ENCODE measurements around the gene RGP1.

DNA sequence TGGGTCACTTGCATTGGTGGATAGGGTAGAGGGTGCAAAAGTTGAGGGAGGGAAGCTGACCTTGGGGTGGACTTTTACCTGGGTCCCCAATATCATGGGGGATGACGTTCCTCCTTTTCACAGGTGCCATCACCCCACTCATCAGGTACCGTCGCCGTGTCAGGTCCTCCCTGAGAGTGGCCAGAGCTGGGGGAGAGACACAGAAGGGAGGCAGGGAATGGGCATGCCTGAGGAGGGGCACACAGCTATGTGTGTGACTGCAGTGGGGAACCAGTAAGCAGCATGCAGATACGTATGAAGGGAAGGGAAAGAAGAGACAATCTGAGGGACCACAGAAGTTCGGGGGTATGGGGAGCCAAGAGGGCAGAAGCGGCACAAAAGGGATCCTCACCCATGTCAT is 10.2 kb upstream of the RGP1 start:
- TF ChIP-seq CTCF (IDR thresholded peaks at IDR 0.05) (no peak), POLR2AphosphoS5 (IDR thresholded peaks at IDR 0.05) (no peak), POLR2A (IDR thresholded peaks at IDR 0.05) (no peak)
